HepG2 (cell line): ENCODE data around the gene CPED1. TPM values are rescaled to one million over a fixed set of nuclear protein-coding genes. Genes with fewer than 3 reads are reported as not detected.

ENCODE experiments used
- ATAC-seq: fragments of 200-7000 bp; cut with Tn5 transposase; 3 replicates; pipeline ENCODE4 v1.9.1; 2020; ENCODE audit warnings: mild to moderate bottlenecking, moderate library complexity
- BruUV-seq: library from RNA; stranded (reverse); fragments of 400-500 nt; replicated peaks from 2 replicates; lab custom pipeline; 2021; lab: Mats Ljungman, UMichigan
- CTCF ChIA-PET: fragments of 300-600 bp; formaldehyde crosslinking; extraction: SDS; loops from one replicate; lab custom pipeline; 2021; ENCODE audit warnings: low total read pairs, inconsistent platforms, low intra/inter-chr PET ratio; lab: Yijun Ruan, JAX
- POLR2A ChIA-PET: fragments of 350-600 bp; sonication (Branson Sonifier 250); formaldehyde crosslinking; loops from one replicate; lab custom pipeline; 2020; ENCODE audit warnings: antibody characterized with exemption, inconsistent platforms; lab: Yijun Ruan, JAX
- DNase-seq: peaks from one replicate; pipeline ENCODE4 v3.0.0-alpha.2; 2015; ENCODE audit warnings: low spot score
- FAIRE-seq: peaks from 3 replicates; lab custom pipeline; 2011; peaks lifted over from hg19 to GRCh38; lab: Jason Lieb, UNC
- H2AFZ ChIP-seq: one replicate; pipeline ENCODE4 v1.6.1; 2011; ENCODE audit warnings: low read length, inconsistent platforms
- H3K27ac ChIP-seq: fragments of 300-600 bp; 3 replicates; pipeline ENCODE4 v1.8.0; 2011; ENCODE audit warnings: mixed run types, mild to moderate bottlenecking, mixed read lengths, low read length, inconsistent platforms; ENCODE audit not compliant: insufficient read depth; ENCODE audit errors: extremely low read length
- H3K27me3 ChIP-seq, 2 experiments: fragments of 200-600 bp in 1 of 2; 2 replicates in 1 of 2; 3 replicates in 1 of 2; pipeline versions ENCODE4 v1.6.0 to v1.8.0; 2011; ENCODE audit warnings: low read length in 2 of 2, mild to moderate bottlenecking in 2 of 2, moderate library complexity in 2 of 2, inconsistent platforms in 1 of 2; ENCODE audit not compliant: insufficient read depth in 2 of 2, control insufficient read depth in 1 of 2
- H3K36me3 ChIP-seq, 2 experiments: fragments of 200-600 bp in 1 of 2; replicated peaks in 1 of 2; 2 replicates in 1 of 2; 3 replicates in 1 of 2; pipeline versions ENCODE4 v1.5.1 to v1.8.0; 2011; ENCODE audit warnings: low read length in 2 of 2, inconsistent platforms in 1 of 2; ENCODE audit not compliant: insufficient read depth in 2 of 2, control insufficient read depth in 1 of 2
- H3K4me1 ChIP-seq: 2 replicates; pipeline ENCODE4 v1.5.1; 2012; ENCODE audit warnings: low read length, inconsistent platforms; ENCODE audit not compliant: insufficient read depth
- H3K4me2 ChIP-seq: 2 replicates; pipeline ENCODE4 v1.6.0; 2011; ENCODE audit warnings: low read depth, low read length, inconsistent platforms
- H3K4me3 ChIP-seq, 3 experiments: fragments of 200-600 bp in 1 of 3; sonication (generic), shearing (Covaris generic) in 1 of 3; replicated peaks in 1 of 3; 2 replicates each; pipeline ENCODE4 v1.5.1; 2011 to 2016; ENCODE audit warnings: low read length in 3 of 3, inconsistent platforms in 2 of 3, low read depth in 2 of 3, mild to moderate bottlenecking in 2 of 3, control low read depth in 1 of 3, mixed read lengths in 1 of 3; ENCODE audit not compliant: insufficient read depth in 1 of 3
- H3K79me2 ChIP-seq: one replicate; pipeline ENCODE4 v1.6.1; 2011; ENCODE audit warnings: low read length, inconsistent platforms; ENCODE audit not compliant: insufficient read depth
- H3K9ac ChIP-seq: 2 replicates; pipeline ENCODE4 v1.6.0; 2011; ENCODE audit warnings: mild to moderate bottlenecking, low read depth, low read length, inconsistent platforms; ENCODE audit not compliant: insufficient read depth
- H3K9me3 ChIP-seq: 2 replicates; pipeline ENCODE4 v1.5.1; 2012; ENCODE audit warnings: mild to moderate bottlenecking, low read length
- H4K20me1 ChIP-seq: 2 replicates; pipeline ENCODE4 v1.6.0; 2011; ENCODE audit warnings: inconsistent platforms, mild to moderate bottlenecking, low read length, moderate library complexity; ENCODE audit not compliant: insufficient read depth
- ARHGAP35 ChIP-seq: sonication (generic); formaldehyde crosslinking; IDR thresholded peaks from 2 replicates; pipeline ENCODE4 v1.9.0; 2022; ENCODE audit warnings: mild to moderate bottlenecking, inconsistent platforms, moderate library complexity, missing genetic modification reagents, borderline replicate concordance
- FIP1L1 ChIP-seq: fragments of 200-400 bp; formaldehyde crosslinking; IDR thresholded peaks from 2 replicates; pipeline ENCODE4 v1.6.1; 2018; ENCODE audit warnings: low read depth, mild to moderate bottlenecking, low read length, moderate library complexity, borderline replicate concordance; ENCODE audit not compliant: insufficient read depth
- HMG20B ChIP-seq: conservative IDR thresholded peaks from 2 replicates; pipeline ENCODE4 v1.6.1; 2016; ENCODE audit warnings: missing genetic modification reagents, missing compliant biosample characterization
- MYC ChIP-seq: sonication (generic); formaldehyde crosslinking; IDR thresholded peaks from 2 replicates; pipeline ENCODE4 v1.9.0; 2021; ENCODE audit warnings: missing genetic modification reagents, borderline replicate concordance
- NFYC ChIP-seq: IDR thresholded peaks from 2 replicates; pipeline ENCODE4 v1.6.1; 2016; ENCODE audit warnings: missing genetic modification reagents, missing compliant biosample characterization
- PAF1 ChIP-seq: IDR thresholded peaks from 2 replicates; pipeline ENCODE4 v1.6.1; 2016; ENCODE audit warnings: missing genetic modification reagents, missing compliant biosample characterization
- RBM39 ChIP-seq: fragments of 200-400 bp; formaldehyde crosslinking; IDR thresholded peaks from one replicate; pipeline ENCODE4 v1.6.1; 2018; ENCODE audit warnings: antibody characterized with exemption, mild to moderate bottlenecking, low read depth, low read length; ENCODE audit not compliant: poor library complexity, severe bottlenecking
- SIN3A ChIP-seq: IDR thresholded peaks from 2 replicates; pipeline ENCODE4 v1.6.1; 2011; ENCODE audit warnings: low read depth, mild to moderate bottlenecking, control low read depth, low read length, borderline replicate concordance
- SPEN ChIP-seq: sonication (generic); formaldehyde crosslinking; IDR thresholded peaks from 2 replicates; pipeline ENCODE4 v1.5.1; 2020; ENCODE audit warnings: low read depth, mild to moderate bottlenecking, missing genetic modification reagents
- ZNF282 ChIP-seq: fragments of 450-650 bp; IDR thresholded peaks from 2 replicates; pipeline ENCODE4 v1.6.1; 2018; ENCODE audit not compliant: partially characterized antibody
- ZNF776 ChIP-seq: sonication (generic); formaldehyde crosslinking; IDR thresholded peaks from 2 replicates; pipeline ENCODE4 v1.4.0; 2020; ENCODE audit warnings: mild to moderate bottlenecking, missing genetic modification reagents
- WGBS: methylation state at CpG from one replicate; pipeline ENCODE4 v1.1.6; 2017; ENCODE audit warnings: low lambda C conversion rate; 5-methylcytosine and 5-hydroxymethylcytosine counted together
- in situ Hi-C: cut with HindIII; loops from 2 replicates; pipeline ENCODE4 v1.10.0; 2017; ENCODE audit warnings: low pct_unique_long_range_greater_than_20kb; ENCODE audit not compliant: extremely low pct_ligation_motif_present
- intact Hi-C: fragments of 100-400 bp; cut with micrococcal nuclease; formaldehyde crosslinking; loops from one replicate; pipeline ENCODE4 v1.10.0; 2022; ENCODE audit not compliant: unreplicated experiment
- polyA plus RNA-seq, 8 experiments: library from polyadenylated mRNA; depleted of rRNA in 3 of 8; stranded (reverse) in 7 of 8; unstranded in 1 of 8; fragments of >200 nt; fragmentation: Illumina TruSeq in 4 of 8; extraction: Trizol in 4 of 8; gene quantifications; 2 replicates each; pipeline versions ENCODE4 v1.2.1 to v1.2.3, GENCODE V29; 2011 to 2016; ENCODE audit warnings: low read depth in 4 of 8, missing spikeins in 1 of 8, mixed read lengths in 1 of 8; ENCODE audit not compliant: insufficient read depth in 1 of 8
- total RNA-seq, 5 experiments: library from RNA; depleted of rRNA; stranded (reverse); fragments of >200 nt; fragmentation: Illumina TruSeq; extraction: Trizol; gene quantifications; 2 replicates each; pipeline ENCODE4 v1.2.3, GENCODE V29; 2016; ENCODE audit warnings: low read depth in 1 of 5
- TF ChIP-seq, protein P1 (sequence below): sonication (generic); formaldehyde crosslinking; IDR thresholded peaks from 2 replicates; pipeline ENCODE4 v1.4.0; 2020; ENCODE audit warnings: missing genetic modification reagents, borderline replicate concordance
- TF ChIP-seq, protein P2 (sequence below): sonication (generic); formaldehyde crosslinking; IDR thresholded peaks from 2 replicates; pipeline ENCODE4 v1.4.0; 2020; ENCODE audit warnings: low read depth, missing genetic modification reagents
- TF ChIP-seq, protein P3 (sequence below): sonication (generic); formaldehyde crosslinking; IDR thresholded peaks from 2 replicates; pipeline ENCODE4 v1.5.0; 2020; ENCODE audit warnings: mild to moderate bottlenecking, low read depth, missing genetic modification reagents, borderline replicate concordance

Gene CPED1
- total and polyA plus RNA-seq, 2 of the 13 experiments (the other 11 are each of a cell fraction or from before 2014, with no cell fraction given) = 11.5 to 27.0 TPM

GRCh38 chr7:121133444-121133843 is 144.9 kb downstream of the CPED1 start (continued):
- TF ChIP-seq, protein P1, sequence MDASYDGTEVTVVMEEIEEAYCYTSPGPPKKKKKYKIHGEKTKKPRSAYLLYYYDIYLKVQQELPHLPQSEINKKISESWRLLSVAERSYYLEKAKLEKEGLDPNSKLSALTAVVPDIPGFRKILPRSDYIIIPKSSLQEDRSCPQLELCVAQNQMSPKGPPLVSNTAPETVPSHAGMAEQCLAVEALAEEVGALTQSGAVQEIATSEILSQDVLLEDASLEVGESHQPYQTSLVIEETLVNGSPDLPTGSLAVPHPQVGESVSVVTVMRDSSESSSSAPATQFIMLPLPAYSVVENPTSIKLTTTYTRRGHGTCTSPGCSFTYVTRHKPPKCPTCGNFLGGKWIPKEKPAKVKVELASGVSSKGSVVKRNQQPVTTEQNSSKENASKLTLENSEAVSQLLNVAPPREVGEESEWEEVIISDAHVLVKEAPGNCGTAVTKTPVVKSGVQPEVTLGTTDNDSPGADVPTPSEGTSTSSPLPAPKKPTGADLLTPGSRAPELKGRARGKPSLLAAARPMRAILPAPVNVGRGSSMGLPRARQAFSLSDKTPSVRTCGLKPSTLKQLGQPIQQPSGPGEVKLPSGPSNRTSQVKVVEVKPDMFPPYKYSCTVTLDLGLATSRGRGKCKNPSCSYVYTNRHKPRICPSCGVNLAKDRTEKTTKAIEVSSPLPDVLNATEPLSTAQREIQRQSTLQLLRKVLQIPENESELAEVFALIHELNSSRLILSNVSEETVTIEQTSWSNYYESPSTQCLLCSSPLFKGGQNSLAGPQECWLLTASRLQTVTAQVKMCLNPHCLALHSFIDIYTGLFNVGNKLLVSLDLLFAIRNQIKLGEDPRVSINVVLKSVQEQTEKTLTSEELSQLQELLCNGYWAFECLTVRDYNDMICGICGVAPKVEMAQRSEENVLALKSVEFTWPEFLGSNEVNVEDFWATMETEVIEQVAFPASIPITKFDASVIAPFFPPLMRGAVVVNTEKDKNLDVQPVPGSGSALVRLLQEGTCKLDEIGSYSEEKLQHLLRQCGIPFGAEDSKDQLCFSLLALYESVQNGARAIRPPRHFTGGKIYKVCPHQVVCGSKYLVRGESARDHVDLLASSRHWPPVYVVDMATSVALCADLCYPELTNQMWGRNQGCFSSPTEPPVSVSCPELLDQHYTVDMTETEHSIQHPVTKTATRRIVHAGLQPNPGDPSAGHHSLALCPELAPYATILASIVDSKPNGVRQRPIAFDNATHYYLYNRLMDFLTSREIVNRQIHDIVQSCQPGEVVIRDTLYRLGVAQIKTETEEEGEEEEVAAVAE (CRISPR knock-in tag) = no peak

DNA sequence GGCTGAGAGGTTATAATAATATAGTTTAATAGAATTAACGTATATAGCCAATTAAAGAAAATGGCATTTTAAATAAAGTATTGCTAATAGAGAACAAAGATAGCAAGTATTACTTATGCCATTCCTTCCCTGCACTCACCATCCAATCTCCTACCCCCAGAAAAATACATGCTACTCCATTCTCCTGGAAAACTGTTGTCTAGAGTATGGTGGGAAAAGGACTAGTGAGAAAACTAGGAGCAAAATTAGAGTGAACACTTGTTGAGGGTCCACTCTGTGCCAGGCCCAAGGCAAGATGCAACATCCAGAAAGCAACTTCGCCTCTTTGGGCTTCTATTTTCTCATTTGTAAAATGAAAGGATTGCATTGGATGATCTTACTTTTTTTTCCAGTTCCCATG is 149.1 kb downstream of the CPED1 start:
- TF ChIP-seq, protein P2, sequence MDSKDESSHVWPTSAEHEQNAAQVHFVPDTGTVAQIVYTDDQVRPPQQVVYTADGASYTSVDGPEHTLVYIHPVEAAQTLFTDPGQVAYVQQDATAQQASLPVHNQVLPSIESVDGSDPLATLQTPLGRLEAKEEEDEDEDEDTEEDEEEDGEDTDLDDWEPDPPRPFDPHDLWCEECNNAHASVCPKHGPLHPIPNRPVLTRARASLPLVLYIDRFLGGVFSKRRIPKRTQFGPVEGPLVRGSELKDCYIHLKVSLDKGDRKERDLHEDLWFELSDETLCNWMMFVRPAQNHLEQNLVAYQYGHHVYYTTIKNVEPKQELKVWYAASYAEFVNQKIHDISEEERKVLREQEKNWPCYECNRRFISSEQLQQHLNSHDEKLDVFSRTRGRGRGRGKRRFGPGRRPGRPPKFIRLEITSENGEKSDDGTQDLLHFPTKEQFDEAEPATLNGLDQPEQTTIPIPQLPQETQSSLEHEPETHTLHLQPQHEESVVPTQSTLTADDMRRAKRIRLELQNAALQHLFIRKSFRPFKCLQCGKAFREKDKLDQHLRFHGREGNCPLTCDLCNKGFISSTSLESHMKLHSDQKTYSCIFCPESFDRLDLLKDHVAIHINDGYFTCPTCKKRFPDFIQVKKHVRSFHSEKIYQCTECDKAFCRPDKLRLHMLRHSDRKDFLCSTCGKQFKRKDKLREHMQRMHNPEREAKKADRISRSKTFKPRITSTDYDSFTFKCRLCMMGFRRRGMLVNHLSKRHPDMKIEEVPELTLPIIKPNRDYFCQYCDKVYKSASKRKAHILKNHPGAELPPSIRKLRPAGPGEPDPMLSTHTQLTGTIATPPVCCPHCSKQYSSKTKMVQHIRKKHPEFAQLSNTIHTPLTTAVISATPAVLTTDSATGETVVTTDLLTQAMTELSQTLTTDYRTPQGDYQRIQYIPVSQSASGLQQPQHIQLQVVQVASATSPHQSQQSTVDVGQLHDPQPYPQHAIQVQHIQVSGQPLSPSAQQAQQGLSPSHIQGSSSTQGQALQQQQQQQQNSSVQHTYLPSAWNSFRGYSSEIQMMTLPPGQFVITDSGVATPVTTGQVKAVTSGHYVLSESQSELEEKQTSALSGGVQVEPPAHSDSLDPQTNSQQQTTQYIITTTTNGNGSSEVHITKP (CRISPR knock-in tag) = no peak
- TF ChIP-seq MYC (no peak), ARHGAP35 (CRISPR knock-in tag) (no peak), FIP1L1 (no peak), RBM39 (no peak), ZNF282 (no peak), SPEN (CRISPR knock-in tag) (no peak), PAF1 (CRISPR knock-in tag) (no peak), SIN3A (no peak), NFYC (no peak), HMG20B (no peak), ZNF776 (CRISPR knock-in tag) (no peak)
- TF ChIP-seq, protein P3, sequence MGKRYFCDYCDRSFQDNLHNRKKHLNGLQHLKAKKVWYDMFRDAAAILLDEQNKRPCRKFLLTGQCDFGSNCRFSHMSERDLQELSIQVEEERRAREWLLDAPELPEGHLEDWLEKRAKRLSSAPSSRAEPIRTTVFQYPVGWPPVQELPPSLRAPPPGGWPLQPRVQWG = no peak
- no peaks in the 10 kb centered on the region; a peak in 1 of 5 replicates for H3K27me3 ChIP-seq
- FAIRE-seq = no peak
- WGBS = 80% methylated on average over 2 of the region's 2 CpGs
- H3K9me3 ChIP-seq = no peaks in the 10 kb centered on the region
- BruUV-seq = no TSS peak
- POLR2A ChIA-PET = no interaction called here
- no peaks in the 10 kb centered on the region for H3K79me2 ChIP-seq
- in situ Hi-C loops (loop anchor here (25.0 kb wide), 1 partner anchor 850 kb away; no protein-coding TSS in a partner anchor), intact Hi-C loops (no loop called here)
- no peak for ATAC-seq
- no peaks in the 10 kb centered on the region for H3K36me3 ChIP-seq
- no peaks in the 10 kb centered on the region for H4K20me1 ChIP-seq
- CTCF ChIA-PET = no interaction called here
- no peak overlapping the region for H3K9ac ChIP-seq
- DNase-seq = no peak
- no peak overlapping the region for H3K4me2 ChIP-seq
- H3K27ac ChIP-seq = no peak overlapping the region
- no peaks in the 10 kb centered on the region for H3K4me1 ChIP-seq
- no peak overlapping the region for H2AFZ ChIP-seq
- no peak overlapping the region for H3K4me3 ChIP-seq
